ENCODE data around the gene DOCK3.
"Not testable (repeated sequence)": the region's sequence is repeated elsewhere in the genome, so short reads cannot be mapped to it uniquely, and the experiment has no call there.

DOCK3 gene

GRCh38 chr3:51123531-51123930 is 448.8 kb downstream of the DOCK3 start:
- no peaks in the 10 kb centered on the region for H3K27me3 ChIP-seq (ENCODE audit: insufficient read depth, poor library complexity, severe bottlenecking)
- no peak overlapping the region for H3K27ac ChIP-seq (replicated peaks)
- H3K4me3 ChIP-seq (replicated peaks; ENCODE audit: insufficient read depth, low read length): no peak overlapping the region
- no peak for DNase-seq (ENCODE audit: low read depth in 1 of 2, low spot score in 1 of 2)
- TF ChIP-seq POLR2AphosphoS5 (IDR thresholded peaks at IDR 0.05; ENCODE audit: low read depth): no peak
- no peak for TF ChIP-seq SPI1 (IDR thresholded peaks at IDR 0.05; ENCODE audit: borderline replicate concordance, low read depth)
- TF ChIP-seq REST (IDR thresholded peaks at IDR 0.05; ENCODE audit: insufficient replicate concordance, low read depth): no peak
- no peak for TF ChIP-seq GABPA (IDR thresholded peaks at IDR 0.05; ENCODE audit: low read depth)
- no peak for TF ChIP-seq CTCF (IDR thresholded peaks at IDR 0.05; ENCODE audit: insufficient read depth, low read length)

GRCh38 chr3:51131607-51132006 is 456.9 kb downstream of the DOCK3 start:
- not testable (repeated sequence) for H3K4me3 ChIP-seq (replicated peaks; ENCODE audit: insufficient read depth, low read length); H3K27ac ChIP-seq (replicated peaks); DNase-seq (ENCODE audit: low read depth in 1 of 2, low spot score in 1 of 2); H3K27me3 ChIP-seq (ENCODE audit: insufficient read depth, poor library complexity, severe bottlenecking)

- TF ChIP-seq REST (IDR thresholded peaks at IDR 0.05; ENCODE audit: insufficient replicate concordance, low read depth) (no peak), CTCF (IDR thresholded peaks at IDR 0.05; ENCODE audit: insufficient read depth, low read length) (no peak), POLR2AphosphoS5 (IDR thresholded peaks at IDR 0.05; ENCODE audit: low read depth) (no peak), GABPA (IDR thresholded peaks at IDR 0.05; ENCODE audit: low read depth) (no peak), SPI1 (IDR thresholded peaks at IDR 0.05; ENCODE audit: borderline replicate concordance, low read depth) (no peak)
- Histone ChIP-seq H3K27ac (replicated peaks) (no peak overlapping the region), H3K4me3 (replicated peaks; ENCODE audit: insufficient read depth, low read length) (no peak overlapping the region), H3K27me3 (ENCODE audit: insufficient read depth, poor library complexity, severe bottlenecking) (no peaks in the 10 kb centered on the region)
- no peak for DNase-seq (ENCODE audit: low read depth in 1 of 2, low spot score in 1 of 2)
Observed at GRCh38 chr3:51137715-51138114, 463.0 kb downstream of the DOCK3 start.

GRCh38 chr3:51139616-51140015 is 464.9 kb downstream of the DOCK3 start:
- DNase-seq (ENCODE audit: low read depth in 1 of 2, low spot score in 1 of 2): no peak
- no peak overlapping the region for H3K27ac ChIP-seq (replicated peaks)
- TF ChIP-seq CTCF (IDR thresholded peaks at IDR 0.05; ENCODE audit: insufficient read depth, low read length): no peak
- TF ChIP-seq REST (IDR thresholded peaks at IDR 0.05; ENCODE audit: insufficient replicate concordance, low read depth): no peak
- no peaks in the 10 kb centered on the region for H3K27me3 ChIP-seq (ENCODE audit: insufficient read depth, poor library complexity, severe bottlenecking)
- no peak overlapping the region for H3K4me3 ChIP-seq (replicated peaks; ENCODE audit: insufficient read depth, low read length)

Measured in HL-60 (cell line).